GM12878 (cell line): ENCODE results near the gene ZNF566. TPM values are rescaled to one million over a fixed set of nuclear protein-coding genes. Genes with fewer than 3 reads are reported as not detected.

Source experiments
- ATF7 ChIP-seq: fragments of 450-650 bp; IDR thresholded peaks from 2 replicates; pipeline ENCODE4 v1.6.1; 2016; ENCODE audit warnings: low read depth, mild to moderate bottlenecking
- BCL11A ChIP-seq: IDR thresholded peaks from 2 replicates; pipeline ENCODE4 v1.6.1; 2011; ENCODE audit warnings: low read depth, low read length
- CBFB ChIP-seq: IDR thresholded peaks from 2 replicates; pipeline ENCODE4 v1.6.1; 2016; ENCODE audit warnings: antibody characterized with exemption, low read depth
- CREM ChIP-seq: IDR thresholded peaks from 2 replicates; pipeline ENCODE4 v1.6.1; 2014; ENCODE audit warnings: antibody characterized with exemption, low read depth
- CTCF ChIP-seq, 3 experiments: IDR thresholded peaks in 2 of 3; conservative IDR thresholded peaks in 1 of 3; 2 replicates each; pipeline ENCODE4 v1.5.1; 2011; ENCODE audit warnings: low read depth in 3 of 3, low read length in 3 of 3, mild to moderate bottlenecking in 3 of 3, control low read depth in 2 of 3, moderate library complexity in 2 of 3, inconsistent platforms in 1 of 3, mixed read lengths in 1 of 3; ENCODE audit not compliant: control insufficient read depth in 2 of 3, insufficient read depth in 1 of 3; ENCODE audit errors: extremely low read depth in 1 of 3
- E2F4 ChIP-seq: IDR thresholded peaks from 2 replicates; pipeline ENCODE4 v1.6.1; 2012; ENCODE audit warnings: low read depth, low read length, improper control_type of control experiment
- E2F8 ChIP-seq: fragments of 450-650 bp; IDR thresholded peaks from 2 replicates; pipeline ENCODE4 v1.6.1; 2018; ENCODE audit warnings: mild to moderate bottlenecking, low read depth, moderate library complexity; ENCODE audit not compliant: partially characterized antibody
- ETV6 ChIP-seq, 2 experiments: fragments of 450-650 bp in 1 of 2; IDR thresholded peaks in 1 of 2; conservative IDR thresholded peaks in 1 of 2; 2 replicates each; pipeline ENCODE4 v1.6.1; 2014; ENCODE audit warnings: antibody characterized with exemption in 1 of 2, borderline replicate concordance in 1 of 2, low read depth in 1 of 2, mild to moderate bottlenecking in 1 of 2, moderate library complexity in 1 of 2
- GABPA ChIP-seq: IDR thresholded peaks from 2 replicates; pipeline ENCODE4 v1.6.1; 2014; ENCODE audit warnings: antibody characterized with exemption, low read depth, mild to moderate bottlenecking, inconsistent platforms
- KLF5 ChIP-seq: fragments of 450-650 bp; IDR thresholded peaks from 2 replicates; pipeline ENCODE4 v1.6.1; 2014; ENCODE audit warnings: mild to moderate bottlenecking; ENCODE audit not compliant: partially characterized antibody
- MAX ChIP-seq: IDR thresholded peaks from 2 replicates; pipeline ENCODE4 v1.6.1; 2012; ENCODE audit warnings: low read depth, low read length, improper control_type of control experiment
- NR2C2 ChIP-seq: IDR thresholded peaks from 2 replicates; pipeline ENCODE4 v1.6.1; 2011; ENCODE audit warnings: borderline replicate concordance, low read depth; ENCODE audit not compliant: control insufficient read depth, insufficient read length
- PAX5 ChIP-seq: IDR thresholded peaks from 2 replicates; pipeline ENCODE4 v1.6.1; 2011; ENCODE audit warnings: low read depth, low read length, borderline replicate concordance
- PKNOX1 ChIP-seq: fragments of 450-650 bp; IDR thresholded peaks from 2 replicates; pipeline ENCODE4 v1.6.1; 2016; ENCODE audit warnings: mild to moderate bottlenecking
- POLR2A ChIP-seq: IDR thresholded peaks from 2 replicates; pipeline ENCODE4 v1.6.1; 2011; ENCODE audit warnings: low read depth, mild to moderate bottlenecking, low read length
- RUNX3 ChIP-seq: IDR thresholded peaks from 2 replicates; pipeline ENCODE4 v1.6.1; 2012; ENCODE audit warnings: low read length, inconsistent platforms
- SIN3A ChIP-seq: IDR thresholded peaks from 2 replicates; pipeline ENCODE4 v1.6.1; 2012; ENCODE audit warnings: low read depth, low read length, improper control_type of control experiment
- SP1 ChIP-seq: IDR thresholded peaks from one replicate; pipeline ENCODE4 v1.6.1; 2011; ENCODE audit warnings: low read depth, low read length
- STAT1 ChIP-seq: fragments of 450-650 bp; conservative IDR thresholded peaks from 2 replicates; pipeline ENCODE4 v1.6.1; 2014; ENCODE audit warnings: antibody characterized with exemption, mild to moderate bottlenecking
- TAF1 ChIP-seq: IDR thresholded peaks from 2 replicates; pipeline ENCODE4 v1.6.1; 2011; ENCODE audit warnings: mild to moderate bottlenecking, low read depth, low read length, borderline replicate concordance
- TCF12 ChIP-seq: IDR thresholded peaks from 2 replicates; pipeline ENCODE4 v1.6.1; 2011; ENCODE audit warnings: low read depth, mild to moderate bottlenecking, low read length
- WRNIP1 ChIP-seq: IDR thresholded peaks from 2 replicates; pipeline ENCODE4 v1.6.1; 2011; ENCODE audit warnings: low read depth, low read length, improper control_type of control experiment, borderline replicate concordance
- YBX1 ChIP-seq: fragments of 450-650 bp; IDR thresholded peaks from 2 replicates; pipeline ENCODE4 v1.6.1; 2016; ENCODE audit warnings: antibody characterized with exemption
- YY1 ChIP-seq: IDR thresholded peaks from 2 replicates; pipeline ENCODE4 v1.6.1; 2011; ENCODE audit warnings: low read depth, mild to moderate bottlenecking, low read length
- polyA plus RNA-seq, 11 experiments: library from polyadenylated mRNA; depleted of rRNA in 4 of 11; unstranded in 6 of 11; stranded (reverse) in 5 of 11; fragments of >200 nt; fragmentation: Nextera tagmentation in 4 of 11; fragmentation: Illumina TruSeq in 1 of 11; extraction: Ambion mirVana in 4 of 11; extraction: Trizol in 1 of 11; gene quantifications; 1 replicate in 1 of 11; 2 replicates in 10 of 11; pipeline versions ENCODE4 v1.2.1 to v1.2.3, GENCODE V29; 2011 to 2016; ENCODE audit warnings: inconsistent platforms in 2 of 11, missing spikeins in 2 of 11, low read depth in 1 of 11
- total RNA-seq, 4 experiments: library from RNA; depleted of rRNA in 3 of 4; stranded (reverse); fragments of >200 nt in 3 of 4; fragmentation: Illumina TruSeq in 1 of 4; extraction: Trizol in 1 of 4; gene quantifications; 2 replicates each; pipeline versions ENCODE4 v1.2.1 to v1.2.3, GENCODE V29; 2013 to 2021

ZNF566 gene
- total and polyA plus RNA-seq, 10 of the 15 experiments (the other 5 are each of a cell fraction or from before 2014, with no cell fraction given): 2.5 to 5.8 (median 3.9) TPM

GRCh38 chr19:36489118-36489919 lies at the start of gene ZNF566 (continued):
- TF ChIP-seq TAF1: peak; percentile 43; the same call in 1 of the 2 replicates
- no peak for TF ChIP-seq TCF12
- peak; percentile 40 for TF ChIP-seq SP1
- TF ChIP-seq E2F8: no peak
- TF ChIP-seq ATF7: peak; percentile 8; the same call in 1 of the 2 replicates
- TF ChIP-seq BCL11A: no peak
- peak; percentile 66 for TF ChIP-seq PKNOX1
- TF ChIP-seq NR2C2: no peak
- peak; percentile 67; the same call in 1 of the 2 replicates for TF ChIP-seq CBFB
- TF ChIP-seq SIN3A: peak; percentile 49; the same call in 1 of the 2 replicates
- TF ChIP-seq KLF5: peak; percentile 64
- TF ChIP-seq STAT1: 0 out of 2 replicates have a peak, but pooled peaks have one; percentile 18
- peak; percentile 6; the same call in 1 of the 2 replicates for TF ChIP-seq PAX5
- 0 out of 2 replicates have a peak, but pooled peaks have one; percentile 10 for TF ChIP-seq GABPA
- TF ChIP-seq RUNX3: peak; percentile 51
- no peak for TF ChIP-seq E2F4
- peak; percentile 62 for TF ChIP-seq CREM
- TF ChIP-seq POLR2A: peak; percentile 78
- TF ChIP-seq YBX1: no peak
- TF ChIP-seq YY1: peak; percentile 92
- TF ChIP-seq ETV6 (conservative IDR thresholded peaks at IDR 0.05 in 1 of 2, IDR thresholded peaks at IDR 0.05 in 1 of 2; ENCODE audit: borderline replicate concordance in 1 of 2, low read depth in 1 of 2): no peak
- TF ChIP-seq CTCF (IDR thresholded peaks at IDR 0.05 in 2 of 3, conservative IDR thresholded peaks at IDR 0.05 in 1 of 3; ENCODE audit: control insufficient read depth in 2 of 3, extremely low read depth in 1 of 3, insufficient read depth in 1 of 3, low read depth in 3 of 3, low read length in 3 of 3): no peak
- no peak for TF ChIP-seq WRNIP1
- peak; percentile 74; the same call in 1 of the 2 replicates for TF ChIP-seq MAX
